ENCODE measurements around the gene OR2AP1.
"Not testable (repeated sequence)": the region's sequence is repeated elsewhere in the genome, so short reads cannot be mapped to it uniquely, and the experiment has no call there.

Gene OR2AP1

DNA sequence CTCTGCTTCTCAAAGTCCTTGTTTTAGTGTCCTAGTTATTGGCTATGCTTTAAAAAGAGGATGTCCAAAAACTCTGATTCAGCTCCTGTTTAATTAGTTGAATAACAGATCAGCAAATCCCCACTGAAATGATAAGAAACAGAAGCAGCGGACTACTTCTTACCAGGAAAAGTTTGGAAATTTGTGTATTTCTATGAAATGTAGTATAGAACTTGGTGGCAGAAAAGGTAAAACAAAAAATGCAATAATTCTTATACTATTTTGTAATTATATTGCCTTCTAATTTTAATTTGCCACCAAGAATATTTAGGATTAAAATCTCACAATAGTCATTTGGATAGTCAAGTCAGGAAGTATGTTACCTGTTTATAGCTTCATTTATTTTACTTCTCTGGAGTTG lies at the start of gene OR2AP1:
Gene OR2AP1, plus strand, starts transcription at position 301 of the 400 bp plus-strand sequence. CDS start 1,947 bp downstream, outside the sequence.
- DNase-seq = no peak

DNA sequence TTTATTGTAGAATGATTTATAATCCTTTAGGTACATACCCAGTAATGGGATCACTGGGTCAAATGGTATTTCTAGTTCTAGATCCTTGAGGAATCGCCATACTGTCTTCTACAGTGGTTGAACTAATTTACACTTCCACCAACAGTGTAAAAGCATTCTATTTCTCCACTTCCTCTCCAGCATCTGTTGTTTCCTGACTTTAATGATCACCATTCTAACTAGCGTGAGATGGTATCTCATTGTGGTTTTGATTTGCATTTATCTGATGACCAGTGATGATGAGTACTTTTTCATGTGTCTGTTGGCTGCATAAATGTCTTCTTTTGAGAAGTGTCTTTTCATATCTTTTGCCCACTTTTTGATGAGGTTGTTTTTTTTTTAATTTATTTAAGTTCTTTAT lies 24.0 kb upstream of the OR2AP1 start:
- not testable (repeated sequence) for DNase-seq

DNA sequence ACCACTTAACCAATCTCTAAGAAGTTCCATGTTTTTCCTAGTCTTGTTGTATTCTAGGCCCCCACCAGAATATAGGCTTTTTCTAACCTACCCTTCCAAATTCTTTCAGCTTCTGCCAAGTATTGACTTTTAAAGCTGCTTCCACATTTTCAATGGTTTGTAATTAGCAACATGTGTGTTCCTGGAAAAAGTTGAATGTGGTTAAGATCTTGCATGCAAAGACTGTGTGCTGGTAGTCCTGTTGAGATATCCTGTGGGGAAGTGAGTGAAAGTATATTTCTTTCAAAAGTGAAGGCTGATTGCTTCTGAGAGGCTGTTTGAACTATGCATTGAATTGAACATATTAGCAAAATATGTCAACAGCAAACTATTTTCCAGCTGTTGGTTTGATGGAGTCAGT lies 23.5 kb upstream of the OR2AP1 start:
- DNase-seq = no peak

DNA sequence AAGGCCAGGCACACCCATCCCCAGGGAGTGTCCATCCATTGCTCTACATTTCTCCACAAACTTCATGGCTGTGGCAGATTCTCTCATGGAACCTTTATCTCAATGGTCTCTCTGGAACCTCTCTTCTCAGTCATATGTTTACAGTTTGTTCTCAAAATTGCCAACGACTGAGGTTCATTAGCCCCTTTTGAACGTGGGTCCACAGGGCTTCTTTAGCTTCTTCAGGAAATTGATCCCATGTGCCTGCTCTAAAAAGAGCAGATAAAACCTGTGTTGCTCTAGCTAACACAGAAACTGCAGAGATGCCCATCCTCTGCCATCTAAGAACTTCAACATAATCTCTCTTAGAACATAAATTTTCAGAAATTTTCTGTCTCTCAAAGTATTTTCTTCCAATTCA lies 23.0 kb upstream of the OR2AP1 start, which contains the start of gene OR6C4:
Gene OR6C4, plus strand, starts transcription at position 301 of the 400 bp plus-strand sequence. CDS start 1,625 bp downstream, outside the sequence.
- no peak for DNase-seq

DNA sequence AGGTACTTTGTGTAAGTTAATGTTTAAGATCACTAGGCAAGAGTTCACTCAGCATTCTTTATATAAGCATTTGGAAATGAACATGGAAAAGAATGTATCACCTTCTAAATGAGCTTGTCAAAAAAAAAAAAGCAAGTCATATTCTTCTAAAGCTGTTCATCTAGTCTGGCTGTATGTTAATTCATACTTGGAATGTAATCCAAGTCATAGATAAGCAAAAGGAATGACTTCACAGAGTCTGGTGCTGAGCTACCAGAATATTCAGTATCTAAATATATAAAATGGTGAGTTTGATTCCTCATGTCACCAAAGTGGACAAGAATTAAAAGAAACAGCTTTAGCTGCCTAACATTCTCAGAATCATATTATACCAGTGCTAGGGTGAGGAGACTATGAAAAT lies 18.0 kb upstream of the OR2AP1 start:
- no peak for DNase-seq

DNA sequence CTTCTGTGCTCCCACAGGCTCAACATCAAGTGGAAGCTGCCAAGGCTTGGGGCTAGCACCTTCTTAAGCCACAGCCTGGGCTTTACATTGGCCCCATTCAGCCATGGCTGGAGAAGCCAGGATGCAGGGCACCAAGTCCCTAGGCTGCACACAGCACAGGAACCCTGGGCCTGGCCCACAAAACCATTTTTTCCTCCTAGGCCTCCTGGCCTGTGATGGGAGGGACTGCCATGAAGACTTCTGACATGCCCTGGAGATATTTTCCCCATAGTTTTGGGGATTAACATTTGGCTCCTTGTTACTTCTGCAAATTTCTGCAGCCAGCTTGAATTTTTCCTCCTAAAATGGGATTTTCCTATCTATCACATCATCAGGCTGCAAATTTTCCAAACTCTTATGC lies 2.2 kb upstream of the OR2AP1 start:
- not testable (repeated sequence) for DNase-seq

DNA sequence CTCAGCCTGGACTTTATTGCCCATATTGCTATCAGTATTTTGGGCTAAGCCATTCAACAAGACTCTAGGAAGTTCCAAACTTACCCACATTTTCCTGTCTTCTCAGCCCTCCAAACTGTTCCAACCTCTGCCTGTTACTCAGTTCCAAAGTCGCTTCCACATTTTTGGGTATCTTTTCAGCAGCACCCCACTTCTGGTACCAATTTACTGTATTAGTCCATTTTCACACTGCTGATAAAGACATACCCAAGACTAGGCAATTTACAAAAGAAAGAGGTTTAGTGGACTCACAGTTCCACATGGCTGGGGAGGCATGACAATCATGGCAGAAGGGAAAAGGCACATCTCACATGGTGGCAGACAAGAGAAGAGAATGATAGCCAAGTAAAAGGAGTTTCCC lies 1.6 kb upstream of the OR2AP1 start:
- not testable (repeated sequence) for DNase-seq

DNA sequence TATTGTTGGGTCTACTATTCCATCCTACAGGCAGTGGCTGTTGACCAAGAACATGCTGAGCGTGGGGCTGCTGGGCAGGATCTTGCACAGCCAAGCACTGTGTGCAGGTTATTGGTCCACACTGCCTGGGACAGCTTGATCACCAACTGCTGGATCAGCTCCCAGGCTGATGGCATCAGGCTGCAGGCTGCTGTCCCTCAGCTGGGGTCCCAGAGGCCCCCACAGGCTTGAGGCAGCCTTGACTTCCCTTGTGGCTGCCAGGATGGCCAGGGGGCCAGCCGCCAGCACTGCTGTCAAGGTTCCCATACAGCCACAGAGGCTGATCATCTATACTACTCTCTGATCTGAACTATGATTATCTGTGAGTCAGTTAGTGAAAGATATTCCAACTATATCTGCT lies 9.8 kb downstream of the OR2AP1 start:
- no peak for DNase-seq

DNA sequence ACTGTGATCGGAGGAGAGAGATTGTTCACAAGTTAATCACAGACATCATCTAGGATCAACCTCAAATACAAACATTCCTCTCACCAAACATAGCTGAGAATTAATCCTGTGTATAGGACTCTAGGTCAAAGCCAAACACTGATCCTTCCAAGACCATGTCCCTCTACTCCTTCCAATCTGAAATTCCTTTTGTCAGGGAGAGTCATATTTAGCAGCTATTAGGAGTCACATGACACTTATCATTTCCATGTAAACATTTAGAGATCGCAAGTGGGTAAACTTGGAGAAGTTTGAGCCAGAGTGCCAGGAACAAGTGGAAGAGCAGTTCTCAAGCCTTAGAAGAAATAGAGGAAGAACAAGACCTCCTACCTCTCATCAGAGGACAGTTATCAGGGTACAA lies 13.5 kb downstream of the OR2AP1 start:
- DNase-seq = no peak

DNA sequence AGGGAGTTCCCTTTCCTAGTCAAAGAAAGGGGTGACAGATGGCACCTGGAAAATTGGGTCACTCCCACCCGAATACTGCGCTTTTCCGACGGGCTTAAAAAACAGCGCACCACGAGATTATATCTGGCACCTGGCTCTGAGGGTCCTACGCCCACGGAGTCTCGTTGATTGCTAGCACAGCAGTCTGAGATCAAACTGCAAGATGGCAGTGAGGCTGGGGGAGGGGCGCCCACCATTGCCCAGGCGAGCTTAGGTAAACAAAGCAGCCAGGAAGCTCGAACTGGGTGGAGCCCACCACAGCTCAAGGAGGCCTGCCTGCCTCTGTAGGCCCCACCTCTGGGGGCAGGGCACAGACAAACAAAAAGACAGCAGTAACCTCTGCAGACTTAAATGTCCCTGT lies 17.9 kb downstream of the OR2AP1 start:
- not testable (repeated sequence) for DNase-seq

DNA sequence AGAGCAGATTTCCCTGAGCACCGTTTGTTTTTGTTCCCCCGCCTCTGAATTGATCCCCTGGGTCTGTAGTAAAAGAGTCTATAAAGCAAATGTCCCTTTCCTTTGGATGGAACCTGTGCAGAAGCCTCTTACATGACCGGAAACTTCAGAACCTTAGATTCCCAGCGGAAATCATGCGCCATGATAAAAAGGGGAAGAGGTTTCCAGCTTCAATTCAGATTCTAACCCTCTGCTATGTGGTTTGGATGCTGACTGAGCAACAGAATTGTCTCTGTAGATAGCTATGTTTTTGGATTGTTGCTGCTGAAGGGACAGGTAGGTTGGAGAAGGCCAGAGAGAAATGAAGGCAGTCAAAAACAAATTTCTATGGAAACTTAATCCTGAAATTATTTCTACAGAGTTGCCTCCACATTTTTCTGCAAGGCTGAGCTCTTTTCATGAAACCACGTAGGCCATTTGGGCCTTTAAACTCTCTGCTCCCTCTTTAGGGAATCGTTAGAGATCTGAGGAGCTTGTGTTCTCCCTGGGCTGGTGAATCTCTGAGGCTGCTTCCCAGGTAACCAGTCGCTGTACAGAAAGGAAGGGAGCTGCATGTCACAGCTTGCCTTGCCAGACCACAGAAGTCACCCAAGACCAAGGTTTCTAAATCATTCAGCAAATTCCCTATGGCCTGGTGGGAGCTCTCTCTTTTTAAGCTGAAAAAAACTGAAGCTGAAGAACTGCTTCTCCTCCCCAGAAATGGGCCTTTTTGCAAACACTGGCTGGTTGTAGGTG lies 35.7 kb downstream of the OR2AP1 start:
- no peak for DNase-seq

DNA sequence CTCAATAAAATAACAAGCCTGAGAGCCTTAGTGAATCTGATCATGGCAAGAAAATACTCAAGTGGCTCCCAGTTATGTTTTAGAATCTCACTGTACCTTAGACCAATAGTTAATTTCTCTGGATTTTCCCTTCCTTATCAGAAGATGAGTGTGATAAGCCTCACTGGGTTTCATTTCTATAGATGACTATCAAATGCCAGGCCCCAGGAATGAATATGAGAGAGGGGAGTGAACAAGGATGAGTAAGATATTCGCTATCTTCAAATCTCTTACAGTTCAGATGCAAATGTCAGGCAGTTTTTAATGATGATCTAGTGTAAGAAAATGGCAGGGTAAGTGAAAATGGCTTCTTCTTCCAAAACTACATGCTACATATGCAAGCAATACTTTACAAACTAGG lies 38.3 kb downstream of the OR2AP1 start:
- peak; percentile 7 for DNase-seq

DNA sequence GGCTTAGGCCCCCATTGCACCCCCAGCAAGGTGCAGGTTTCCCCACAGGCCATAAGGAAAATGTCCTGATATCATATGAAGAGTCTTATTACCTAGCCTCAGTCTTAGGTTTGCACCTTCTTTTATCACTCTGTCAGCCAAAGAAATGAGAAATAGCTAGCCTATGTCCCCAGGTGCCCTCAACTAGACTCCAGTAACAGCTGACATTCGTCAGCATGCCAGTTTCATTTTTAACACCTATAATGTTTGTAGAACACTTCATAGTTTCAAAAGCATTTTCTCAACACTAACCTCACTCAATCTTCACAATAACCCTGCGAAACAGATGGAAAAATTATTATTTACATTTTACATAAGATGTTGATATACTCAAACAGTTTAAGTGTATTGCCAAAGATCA lies 40.4 kb downstream of the OR2AP1 start:
- no peak for DNase-seq

DNA sequence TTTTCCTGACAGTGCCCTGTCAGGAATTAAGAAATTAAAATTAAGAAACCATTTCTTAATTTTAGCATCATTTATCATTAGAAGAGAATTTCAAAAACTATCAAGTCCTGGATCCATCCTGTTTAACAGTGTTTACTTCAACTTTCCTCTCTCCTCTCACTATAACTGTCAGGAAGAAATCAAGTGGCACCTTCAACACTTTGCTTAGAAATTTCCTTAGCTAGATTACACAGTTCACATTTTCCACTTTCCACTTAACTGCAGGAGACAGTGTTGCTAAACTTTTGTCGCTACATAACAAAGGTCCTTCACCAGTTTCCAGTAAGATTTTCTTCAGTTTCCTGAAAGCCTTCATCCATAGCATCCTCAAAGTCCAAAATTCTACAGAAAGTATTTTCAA lies 42.5 kb downstream of the OR2AP1 start:
- DNase-seq = no peak

DNA sequence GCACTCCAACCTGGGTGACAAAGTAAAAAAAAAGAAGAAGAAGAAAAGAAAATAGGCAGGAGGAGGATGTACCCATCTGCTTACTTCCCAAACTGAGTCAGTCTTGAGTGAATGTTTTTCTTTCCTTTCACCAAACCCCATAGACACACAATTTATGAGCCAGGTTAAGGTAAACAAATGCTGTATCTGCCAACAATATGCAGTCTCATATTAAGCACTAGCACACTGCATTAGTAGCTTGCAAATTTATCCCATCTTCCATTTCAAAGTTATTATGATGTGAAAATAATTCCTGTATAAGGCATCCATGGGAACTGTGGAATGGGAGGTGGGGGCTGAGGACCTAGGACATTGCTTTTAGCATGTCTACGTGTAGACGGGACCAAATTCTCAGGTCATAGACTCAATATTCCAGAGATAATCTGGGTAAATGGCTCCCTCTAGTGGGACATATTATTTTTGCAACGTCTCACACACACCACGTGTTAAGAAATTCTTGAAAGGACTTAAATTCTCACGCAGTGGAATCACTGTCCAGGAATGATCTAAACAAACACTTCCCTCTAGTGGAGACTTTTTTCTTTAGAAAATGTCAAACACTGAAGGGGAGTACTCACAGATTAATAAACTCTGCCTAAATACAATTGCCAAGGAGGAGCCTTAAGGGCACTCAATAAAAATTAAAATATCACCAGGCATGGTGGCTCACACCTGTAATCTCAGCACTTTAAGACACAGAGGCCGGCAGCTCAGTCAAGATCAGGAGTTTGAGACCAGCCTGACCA lies 47.3 kb downstream of the OR2AP1 start:
- peak; percentile 85 for DNase-seq

DNA sequence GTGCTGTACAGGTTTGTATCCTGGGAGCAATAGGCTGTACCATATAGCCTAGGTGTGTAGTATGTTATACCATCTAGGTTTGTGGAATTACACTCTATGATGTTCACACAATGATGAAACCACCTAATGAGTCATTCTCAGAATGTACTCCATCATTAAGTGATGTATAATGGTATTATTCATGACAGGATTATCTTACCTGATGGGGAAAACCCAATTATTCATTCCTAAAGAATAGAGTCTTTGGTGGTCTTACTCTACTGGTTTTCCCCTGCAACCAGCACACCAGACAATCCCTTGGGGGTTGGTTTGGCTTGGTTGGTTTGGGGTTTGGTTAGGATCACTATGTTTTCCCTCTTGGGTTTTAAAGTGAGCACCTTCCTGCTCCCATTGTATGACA lies 51.8 kb downstream of the OR2AP1 start:
- DNase-seq = peak; percentile 62

All from activated CD4-positive, alpha-beta T cell treated with anti-CD3 and anti-CD28 coated beads, Interleukin-2, Interleukin-6, amounts not matched to agents 100 ng/mL and 50 ng/mL, durations not matched to agents 16 hours and 8 hours (primary cell).